22Rv1 (cell line): ENCODE data around the gene LAMA3.

ENCODE experiments used
- CTCF ChIP-seq: fragments of 450-650 bp; IDR thresholded peaks from 2 replicates; pipeline ENCODE4 v1.5.1; 2017; ENCODE audit warnings: mild to moderate bottlenecking
- ZFX ChIP-seq: fragments of 450-650 bp; IDR thresholded peaks from 2 replicates; pipeline ENCODE4 v1.6.1; 2017; ENCODE audit warnings: antibody characterized with exemption, borderline replicate concordance

GRCh38 chr18:23671564-23671963 is 17.7 kb upstream of the LAMA3 start:
- TF ChIP-seq CTCF (no peak), ZFX (no peak)
